HCT116 (cell line): ENCODE data around the gene DNM3. TPM values are rescaled to one million over a fixed set of nuclear protein-coding genes. Genes with fewer than 3 reads are reported as not detected.
A peak's percentile ranks its signal among the peaks of the same experiment; 100 is the strongest.

Experiments used
- ATAC-seq: fragments of 200-7000 bp; cut with Tn5 transposase; 2 replicates; pipeline ENCODE4 v1.9.1; 2020; ENCODE audit warnings: mild to moderate bottlenecking, moderate library complexity
- BruUV-seq: library from RNA; stranded (reverse); fragments of 400-500 nt; replicated peaks from 2 replicates; lab custom pipeline; 2021; lab: Mats Ljungman, UMichigan
- CTCF ChIA-PET: fragments of 300-600 bp; sonication (Branson Sonifier 250); formaldehyde crosslinking; loops from one replicate; lab custom pipeline; 2021; ENCODE audit warnings: antibody characterized with exemption; lab: Charles Lee
- POLR2A ChIA-PET: fragments of 300-600, 350-600 bp; sonication (Branson Sonifier 250); formaldehyde crosslinking; loops from one replicate; lab custom pipeline; 2021; ENCODE audit warnings: antibody characterized with exemption; lab: Charles Lee
- RAD21 ChIA-PET, 2 experiments: fragments of 300-600 bp; sonication (Branson Sonifier 250); formaldehyde crosslinking; loops; one replicate each; lab custom pipeline; 2023; ENCODE audit warnings: low total read pairs in 2 of 2; ENCODE audit not compliant: uncharacterized antibody in 2 of 2, unreplicated experiment in 2 of 2, low non-redundant PET in 1 of 2; lab: Charles Lee
- DNase-seq: peaks from one replicate; pipeline ENCODE4 v3.0.0-alpha.2; 2010; ENCODE audit warnings: low read depth, low spot score
- H2AFZ ChIP-seq: fragments of 200-600 bp; shearing (Covaris generic), sonication (generic); 2 replicates; pipeline ENCODE4 v1.6.1; 2017; ENCODE audit warnings: low read depth, mixed run types, mixed read lengths, antibody characterized with exemption, low read length; ENCODE audit not compliant: poor library complexity, severe bottlenecking
- H3K27ac ChIP-seq: 2 replicates; pipeline ENCODE4 v1.5.1; 2012; ENCODE audit warnings: low read depth, low read length
- H3K27me3 ChIP-seq: fragments of 200-600 bp; sonication (generic); 2 replicates; pipeline ENCODE4 v1.6.1; 2016; ENCODE audit warnings: mixed run types, low read length, mixed read lengths; ENCODE audit not compliant: insufficient read depth
- H3K36me3 ChIP-seq, 2 experiments: fragments of 200-500 bp in 1 of 2; fragments of 200-600 bp in 1 of 2; sonication (Bioruptor generic) in 1 of 2; sonication (generic) in 1 of 2; 2 replicates each; pipeline versions ENCODE4 v1.5.1 to v1.6.1; 2014 to 2016; ENCODE audit warnings: low read length in 2 of 2, inconsistent platforms in 1 of 2, mixed read lengths in 1 of 2, mixed run types in 1 of 2; ENCODE audit not compliant: insufficient read depth in 2 of 2, control insufficient read depth in 1 of 2
- H3K4me1 ChIP-seq, 2 experiments: fragments of 200-600 bp in 1 of 2; sonication (generic) in 1 of 2; 2 replicates each; pipeline versions ENCODE4 v1.5.1 to v1.6.1; 2012 to 2017; ENCODE audit warnings: low read length in 2 of 2, inconsistent platforms in 1 of 2, mild to moderate bottlenecking in 1 of 2, mixed read lengths in 1 of 2, mixed run types in 1 of 2, moderate library complexity in 1 of 2; ENCODE audit not compliant: insufficient read depth in 2 of 2, control insufficient read depth in 1 of 2
- H3K4me2 ChIP-seq: fragments of 200-600 bp; sonication (generic); 2 replicates; pipeline ENCODE4 v1.6.1; 2017; ENCODE audit warnings: mixed run types, low read length, mixed read lengths
- H3K4me3 ChIP-seq, 2 experiments: fragments of 200-600 bp in 1 of 2; sonication (generic) in 1 of 2; replicated peaks in 1 of 2; 2 replicates each; pipeline ENCODE4 v1.5.1; 2011 to 2016; ENCODE audit warnings: low read length in 2 of 2, control low read depth in 1 of 2, low read depth in 1 of 2, mild to moderate bottlenecking in 1 of 2, mixed read lengths in 1 of 2, mixed run types in 1 of 2
- H3K79me2 ChIP-seq: fragments of 200-600 bp; sonication (generic); 2 replicates; pipeline ENCODE4 v1.6.1; 2017; ENCODE audit warnings: mild to moderate bottlenecking, mixed run types, low read length, moderate library complexity, mixed read lengths; ENCODE audit not compliant: insufficient read depth
- H3K9ac ChIP-seq: fragments of 200-600 bp; sonication (generic); 2 replicates; pipeline ENCODE4 v1.6.1; 2016; ENCODE audit warnings: low read length, mixed read lengths
- H3K9me2 ChIP-seq: fragments of 200-600 bp; sonication (generic), shearing (Covaris generic); 2 replicates; pipeline ENCODE4 v1.6.1; 2017; ENCODE audit warnings: mixed run types, mild to moderate bottlenecking, moderate library complexity; ENCODE audit not compliant: insufficient read depth
- H3K9me3 ChIP-seq, 2 experiments: fragments of 200-500 bp in 1 of 2; fragments of 200-600 bp in 1 of 2; sonication (Bioruptor generic) in 1 of 2; sonication (generic) in 1 of 2; 2 replicates each; pipeline ENCODE4 v1.6.1; 2014 to 2017; ENCODE audit warnings: low read length in 2 of 2, mixed read lengths in 2 of 2, inconsistent platforms in 1 of 2, low read depth in 1 of 2, mild to moderate bottlenecking in 1 of 2, mixed run types in 1 of 2, moderate library complexity in 1 of 2; ENCODE audit not compliant: control insufficient read depth in 1 of 2, insufficient read depth in 1 of 2
- H4K20me1 ChIP-seq: fragments of 200-600 bp; sonication (generic), shearing (Covaris generic); 2 replicates; pipeline ENCODE4 v1.6.1; 2017; ENCODE audit warnings: mixed run types, mild to moderate bottlenecking, moderate library complexity; ENCODE audit not compliant: insufficient read depth
- CBX3 ChIP-seq: IDR thresholded peaks from 2 replicates; pipeline ENCODE4 v1.6.1; 2012; ENCODE audit warnings: low read depth
- FOSL1 ChIP-seq: IDR thresholded peaks from 2 replicates; pipeline ENCODE4 v1.6.1; 2012; ENCODE audit warnings: low read depth
- POLR2AphosphoS5 ChIP-seq: IDR thresholded peaks from 2 replicates; pipeline ENCODE4 v1.6.1; 2011; ENCODE audit warnings: mild to moderate bottlenecking, low read depth, low read length, moderate library complexity
- RAD21 ChIP-seq: IDR thresholded peaks from 2 replicates; pipeline ENCODE4 v1.6.1; 2012; ENCODE audit warnings: low read depth, mild to moderate bottlenecking
- SIN3A ChIP-seq: IDR thresholded peaks from 2 replicates; pipeline ENCODE4 v1.6.1; 2012; ENCODE audit warnings: low read depth
- intact Hi-C: fragments of 100-400 bp; cut with micrococcal nuclease; formaldehyde crosslinking; loops from 2 replicates; pipeline ENCODE4 v1.10.0; 2022
- total RNA-seq: library from RNA; stranded (reverse); gene quantifications from one replicate; pipeline ENCODE4 v1.2.1, GENCODE V29; 2021; ENCODE audit not compliant: unreplicated experiment
- TF ChIP-seq, protein P1 (sequence below): IDR thresholded peaks from 2 replicates; pipeline ENCODE4 v1.6.1; 2012
- TF ChIP-seq, protein P2 (sequence below): IDR thresholded peaks from 2 replicates; pipeline ENCODE4 v1.6.1; 2012
- TF ChIP-seq, protein P3 (sequence below): IDR thresholded peaks from 2 replicates; pipeline ENCODE4 v1.6.1; 2011; ENCODE audit warnings: mild to moderate bottlenecking, low read length, moderate library complexity; ENCODE audit not compliant: insufficient replicate concordance; ENCODE audit errors: extremely low read depth

DNM3 gene
- total RNA-seq, 1 experiment from 2014 or later: 3.1 TPM

DNA sequence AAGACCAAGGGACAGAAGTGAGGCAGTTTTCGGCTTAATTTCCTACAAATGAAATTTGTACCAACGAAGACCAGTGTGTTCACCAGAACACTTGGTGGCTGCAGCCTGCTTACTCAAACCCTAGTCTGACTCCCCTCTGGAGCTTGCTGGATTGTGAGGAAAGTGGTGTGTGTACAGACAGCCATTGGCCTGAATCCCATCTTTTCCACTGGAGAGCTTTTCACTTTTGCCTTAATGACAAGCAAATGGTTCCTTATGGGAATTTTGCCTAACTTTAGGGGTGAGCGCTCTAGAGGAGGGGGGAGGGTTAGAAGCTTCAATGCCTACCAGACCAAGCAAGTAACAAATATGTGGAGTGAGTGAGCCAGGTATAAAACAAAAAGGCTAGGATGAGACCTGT is 42.5 kb upstream of the DNM3 start:
- Histone ChIP-seq H3K9me3 (no peaks in the 10 kb centered on the region), H4K20me1 (no peaks in the 10 kb centered on the region), H3K27me3 (no peaks in the 10 kb centered on the region), H3K79me2 (no peaks in the 10 kb centered on the region), H3K9me2 (no peaks in the 10 kb centered on the region), H3K9ac (no peak overlapping the region), H3K4me2 (no peak overlapping the region), H3K36me3 (peaks cover 12 to 20% of the 10 kb centered on the region in 2 experiments; a peak in 2 of 4 replicates), H3K27ac (no peak overlapping the region), H3K4me1 (peaks cover 0 to 9% of the 10 kb centered on the region in 2 experiments; a peak in 2 of 4 replicates), H2AFZ (no peak overlapping the region), H3K4me3 (no peak overlapping the region)
- BruUV-seq: TSS peak; percentile 7
- intact Hi-C loops: no loop called here
- ChIA-PET RAD21 (no interaction called here), POLR2A (no interaction called here), CTCF (interaction anchor here (8.4 kb wide), 1 partner anchor 185 kb away, joined by 237 read pairs; no protein-coding TSS in a partner anchor)
- no peak for DNase-seq
- no peak for ATAC-seq
- TF ChIP-seq, protein P1, sequence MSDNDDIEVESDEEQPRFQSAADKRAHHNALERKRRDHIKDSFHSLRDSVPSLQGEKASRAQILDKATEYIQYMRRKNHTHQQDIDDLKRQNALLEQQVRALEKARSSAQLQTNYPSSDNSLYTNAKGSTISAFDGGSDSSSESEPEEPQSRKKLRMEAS: no peak
- TF ChIP-seq, protein P2, sequence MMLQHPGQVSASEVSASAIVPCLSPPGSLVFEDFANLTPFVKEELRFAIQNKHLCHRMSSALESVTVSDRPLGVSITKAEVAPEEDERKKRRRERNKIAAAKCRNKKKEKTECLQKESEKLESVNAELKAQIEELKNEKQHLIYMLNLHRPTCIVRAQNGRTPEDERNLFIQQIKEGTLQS: no peak
- no peak for TF ChIP-seq RAD21
- no peak for TF ChIP-seq SIN3A
- no peak for TF ChIP-seq POLR2AphosphoS5
- TF ChIP-seq CBX3: no peak
- TF ChIP-seq, protein P3, sequence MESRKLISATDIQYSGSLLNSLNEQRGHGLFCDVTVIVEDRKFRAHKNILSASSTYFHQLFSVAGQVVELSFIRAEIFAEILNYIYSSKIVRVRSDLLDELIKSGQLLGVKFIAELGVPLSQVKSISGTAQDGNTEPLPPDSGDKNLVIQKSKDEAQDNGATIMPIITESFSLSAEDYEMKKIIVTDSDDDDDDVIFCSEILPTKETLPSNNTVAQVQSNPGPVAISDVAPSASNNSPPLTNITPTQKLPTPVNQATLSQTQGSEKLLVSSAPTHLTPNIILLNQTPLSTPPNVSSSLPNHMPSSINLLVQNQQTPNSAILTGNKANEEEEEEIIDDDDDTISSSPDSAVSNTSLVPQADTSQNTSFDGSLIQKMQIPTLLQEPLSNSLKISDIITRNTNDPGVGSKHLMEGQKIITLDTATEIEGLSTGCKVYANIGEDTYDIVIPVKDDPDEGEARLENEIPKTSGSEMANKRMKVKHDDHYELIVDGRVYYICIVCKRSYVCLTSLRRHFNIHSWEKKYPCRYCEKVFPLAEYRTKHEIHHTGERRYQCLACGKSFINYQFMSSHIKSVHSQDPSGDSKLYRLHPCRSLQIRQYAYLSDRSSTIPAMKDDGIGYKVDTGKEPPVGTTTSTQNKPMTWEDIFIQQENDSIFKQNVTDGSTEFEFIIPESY: no peak
- TF ChIP-seq FOSL1: no peak
